ENCODE measurements around the gene CTH. TPM values are rescaled to one million over a fixed set of nuclear protein-coding genes. Genes with fewer than 3 reads are reported as not detected.
A peak's percentile ranks its signal among the peaks of the same experiment; 100 is the strongest.

The CTH gene
- total RNA-seq, 1 donor from 2014 or later: 8.7 TPM

GRCh38 chr1:70436622-70437251, 25.7 kb downstream of the CTH start:
- H3K36me3 Mint-ChIP-seq: peaks cover 9% of the 10 kb centered on the region
- H3K27me3 Mint-ChIP-seq: no peaks in the 10 kb centered on the region
- no peak overlapping the region for H3K4me3 Mint-ChIP-seq
- H3K9me3 Mint-ChIP-seq: no peaks in the 10 kb centered on the region
- TF ChIP-seq, protein P1, sequence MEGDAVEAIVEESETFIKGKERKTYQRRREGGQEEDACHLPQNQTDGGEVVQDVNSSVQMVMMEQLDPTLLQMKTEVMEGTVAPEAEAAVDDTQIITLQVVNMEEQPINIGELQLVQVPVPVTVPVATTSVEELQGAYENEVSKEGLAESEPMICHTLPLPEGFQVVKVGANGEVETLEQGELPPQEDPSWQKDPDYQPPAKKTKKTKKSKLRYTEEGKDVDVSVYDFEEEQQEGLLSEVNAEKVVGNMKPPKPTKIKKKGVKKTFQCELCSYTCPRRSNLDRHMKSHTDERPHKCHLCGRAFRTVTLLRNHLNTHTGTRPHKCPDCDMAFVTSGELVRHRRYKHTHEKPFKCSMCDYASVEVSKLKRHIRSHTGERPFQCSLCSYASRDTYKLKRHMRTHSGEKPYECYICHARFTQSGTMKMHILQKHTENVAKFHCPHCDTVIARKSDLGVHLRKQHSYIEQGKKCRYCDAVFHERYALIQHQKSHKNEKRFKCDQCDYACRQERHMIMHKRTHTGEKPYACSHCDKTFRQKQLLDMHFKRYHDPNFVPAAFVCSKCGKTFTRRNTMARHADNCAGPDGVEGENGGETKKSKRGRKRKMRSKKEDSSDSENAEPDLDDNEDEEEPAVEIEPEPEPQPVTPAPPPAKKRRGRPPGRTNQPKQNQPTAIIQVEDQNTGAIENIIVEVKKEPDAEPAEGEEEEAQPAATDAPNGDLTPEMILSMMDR (conservative IDR thresholded peaks at IDR 0.05): peak; percentile 55
- H3K4me1 Mint-ChIP-seq (ENCODE audit: unreplicated experiment): no peaks in the 10 kb centered on the region
- no peak overlapping the region for H3K27ac Mint-ChIP-seq
- DNase-seq (ENCODE audit: extremely low spot score, unreplicated experiment): no peak

GRCh38 chr1:70438529-70438928, 27.5 kb downstream of the CTH start:
- Mint-ChIP-seq H3K27me3 (no peaks in the 10 kb centered on the region), H3K36me3 (peaks cover 4% of the 10 kb centered on the region), H3K4me3 (no peak overlapping the region), H3K4me1 (ENCODE audit: unreplicated experiment) (no peaks in the 10 kb centered on the region), H3K9me3 (no peaks in the 10 kb centered on the region), H3K27ac (no peak overlapping the region)
- TF ChIP-seq, protein P1 (conservative IDR thresholded peaks at IDR 0.05): no peak
- no peak for DNase-seq (ENCODE audit: extremely low spot score, unreplicated experiment)

DNA sequence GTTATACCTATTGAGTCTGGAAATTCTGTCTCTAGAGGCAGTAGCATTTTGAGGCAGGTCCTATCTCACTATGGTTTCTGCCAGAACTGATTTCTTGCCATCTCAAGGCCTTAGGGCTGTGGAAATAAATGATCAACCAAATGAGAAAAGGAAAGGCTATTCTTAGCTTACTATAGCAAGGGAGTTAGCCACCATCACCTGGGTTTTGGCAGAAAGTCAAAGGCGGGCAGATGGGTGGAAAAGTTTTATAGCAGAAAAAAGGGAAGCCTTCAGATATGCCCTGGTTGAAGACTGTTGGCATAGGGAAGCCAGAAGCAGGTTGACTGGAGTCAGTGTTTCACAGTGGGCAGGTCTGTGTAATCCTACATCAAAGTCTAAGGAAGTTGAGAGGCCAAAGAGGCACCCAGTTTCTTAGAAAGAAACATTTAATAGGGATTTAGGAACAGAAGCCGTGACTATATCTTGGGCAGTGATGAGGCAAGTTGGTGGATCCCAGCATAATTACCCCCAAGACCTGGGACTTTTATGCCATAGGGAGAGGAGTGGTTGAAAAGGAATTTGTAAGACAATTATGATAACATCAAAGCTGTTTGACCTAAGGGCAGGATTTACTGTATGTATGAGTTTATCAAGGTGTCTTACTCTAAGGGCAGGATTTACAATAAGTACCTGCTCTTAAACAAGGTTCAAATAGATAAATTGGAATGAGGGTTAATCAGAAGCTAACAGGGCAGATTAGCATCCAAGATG, 29.7 kb downstream of the CTH start:
- no peaks in the 10 kb centered on the region for H3K9me3 Mint-ChIP-seq
- no peak for DNase-seq (ENCODE audit: extremely low spot score, unreplicated experiment)
- no peak overlapping the region for H3K27ac Mint-ChIP-seq
- H3K27me3 Mint-ChIP-seq: no peaks in the 10 kb centered on the region
- no peak overlapping the region for H3K4me3 Mint-ChIP-seq
- H3K36me3 Mint-ChIP-seq: peaks cover 4% of the 10 kb centered on the region
- TF ChIP-seq, protein P1 (conservative IDR thresholded peaks at IDR 0.05): no peak
- no peaks in the 10 kb centered on the region for H3K4me1 Mint-ChIP-seq (ENCODE audit: unreplicated experiment)

- no peak for DNase-seq (ENCODE audit: extremely low spot score, unreplicated experiment)
- no peak overlapping the region for H3K27ac Mint-ChIP-seq
These were observed 30.4 kb downstream of the CTH start for GRCh38 chr1:70441392-70442035.

DNA sequence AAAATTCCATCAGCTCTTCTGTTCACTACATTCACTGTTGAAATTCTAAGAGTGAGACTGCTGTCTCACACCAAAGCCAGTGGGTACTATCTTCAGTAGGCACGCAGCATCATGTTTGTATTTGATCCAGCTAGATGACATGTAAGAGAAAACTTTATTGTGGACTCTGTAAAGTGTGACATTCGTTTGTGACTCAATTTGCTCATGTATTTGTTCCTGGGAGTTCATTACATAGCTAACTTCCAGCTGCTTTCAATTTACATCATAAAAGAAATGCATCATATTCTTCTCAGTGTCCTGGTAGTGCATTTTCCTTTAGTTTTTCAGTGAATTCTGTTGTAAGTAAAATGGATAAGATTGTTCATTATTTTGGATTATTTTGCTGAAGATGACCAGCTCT, 31.4 kb downstream of the CTH start:
- H3K9me3 Mint-ChIP-seq: no peaks in the 10 kb centered on the region
- peaks cover 4% of the 10 kb centered on the region for H3K36me3 Mint-ChIP-seq
- DNase-seq (ENCODE audit: extremely low spot score, unreplicated experiment): no peak
- TF ChIP-seq, protein P1 (conservative IDR thresholded peaks at IDR 0.05): no peak
- no peak overlapping the region for H3K4me3 Mint-ChIP-seq
- H3K4me1 Mint-ChIP-seq (ENCODE audit: unreplicated experiment): no peaks in the 10 kb centered on the region
- H3K27me3 Mint-ChIP-seq: no peaks in the 10 kb centered on the region
- no peak overlapping the region for H3K27ac Mint-ChIP-seq

More at GRCh38 chr1:70441392-70442035, 30.4 kb downstream of the CTH start:
- Mint-ChIP-seq H3K4me3 (no peak overlapping the region), H3K27me3 (no peaks in the 10 kb centered on the region), H3K4me1 (ENCODE audit: unreplicated experiment) (no peaks in the 10 kb centered on the region), H3K9me3 (no peaks in the 10 kb centered on the region), H3K36me3 (peaks cover 4% of the 10 kb centered on the region)
- TF ChIP-seq, protein P1 (conservative IDR thresholded peaks at IDR 0.05): no peak

All from type B pancreatic cell (in vitro differentiated cells).